ENCODE data around the gene RAVER1.
A peak's percentile ranks its signal among the peaks of the same experiment; 100 is the strongest.
"Not testable (repeated sequence)": the region's sequence is repeated elsewhere in the genome, so short reads cannot be mapped to it uniquely, and the experiment has no call there.

RAVER1 gene

GRCh38 chr19:10343495-10343894 lies 10.2 kb upstream of the RAVER1 start:
- no peak for DNase-seq (ENCODE audit: low read depth in 2 of 2)

- DNase-seq (ENCODE audit: low read depth in 2 of 2), result no peak
Observed at GRCh38 chr19:10339977-10340376, 6.6 kb upstream of the RAVER1 start.

- peak; percentile 61 for DNase-seq (ENCODE audit: low read depth in 2 of 2)
Observed at GRCh38 chr19:10339380-10339960, 6.1 kb upstream of the RAVER1 start, which contains the start of gene ICAM3. Gene ICAM3 (minus strand): TSS chr19:10339624. CDS start chr19:10339614, 10 bp downstream.

GRCh38 chr19:10338940-10339339 lies 5.6 kb upstream of the RAVER1 start:
- no peak for DNase-seq (ENCODE audit: low read depth in 2 of 2)

- not testable (repeated sequence) for DNase-seq (ENCODE audit: low read depth in 2 of 2)
Observed at GRCh38 chr19:10336725-10337124, 3.4 kb upstream of the RAVER1 start.

GRCh38 chr19:10335352-10335985 lies 2.1 kb upstream of the RAVER1 start:
- DNase-seq (ENCODE audit: low read depth in 2 of 2), result no peak

- peak in 1 of 2 donors; percentile 49 for DNase-seq (ENCODE audit: low read depth in 2 of 2)
Observed at GRCh38 chr19:10334588-10335351, 1.4 kb upstream of the RAVER1 start.

- DNase-seq (ENCODE audit: low read depth in 2 of 2), result no peak
Observed at GRCh38 chr19:10333758-10334587, 644 bp upstream of the RAVER1 start.

GRCh38 chr19:10332158-10332964 lies 968 bp downstream of the RAVER1 start:
- DNase-seq (ENCODE audit: low read depth in 2 of 2), result no peak

- DNase-seq (ENCODE audit: low read depth in 2 of 2), result no peak
Observed at GRCh38 chr19:10329555-10329954, 3.8 kb downstream of the RAVER1 start.

- DNase-seq (ENCODE audit: low read depth in 2 of 2), result no peak
Observed at GRCh38 chr19:10328558-10329429, 4.5 kb downstream of the RAVER1 start.

- no peak for DNase-seq (ENCODE audit: low read depth in 2 of 2)
Observed at GRCh38 chr19:10327793-10328192, 5.5 kb downstream of the RAVER1 start.

- DNase-seq (ENCODE audit: low read depth in 2 of 2), result no peak
Observed at GRCh38 chr19:10325732-10326131, 7.6 kb downstream of the RAVER1 start.

- DNase-seq (ENCODE audit: low read depth in 2 of 2), result no peak
Observed at GRCh38 chr19:10321874-10322835, 11.2 kb downstream of the RAVER1 start.

- no peak for DNase-seq (ENCODE audit: low read depth in 2 of 2)
Observed at GRCh38 chr19:10321417-10321797, 11.9 kb downstream of the RAVER1 start.

- no peak for DNase-seq (ENCODE audit: low read depth in 2 of 2)
Observed at GRCh38 chr19:10320602-10321416, 12.5 kb downstream of the RAVER1 start.

- no peak for DNase-seq (ENCODE audit: low read depth in 2 of 2)
Observed at GRCh38 chr19:10318807-10319682, 14.3 kb downstream of the RAVER1 start.

Measured in stimulated activated CD8-positive, alpha-beta memory T cell treated with anti-CD3 and anti-CD28 coated beads, Interleukin-15, amount 100 ng/mL, for 48 hours (primary cell).